Adipose tissue (tissue), 3 donors: ENCODE data around the gene PDXDC1. TPM values are rescaled to one million over a fixed set of nuclear protein-coding genes. Genes with fewer than 3 reads are reported as not detected.
"Not testable (repeated sequence)": the region's sequence is repeated elsewhere in the genome, so short reads cannot be mapped to it uniquely, and the experiment has no call there.

Experiments used
- H3K27ac ChIP-seq: one replicate; pipeline ENCODE4 v1.5.1; 2013; ENCODE audit warnings: low read depth, low read length
- WGBS, 3 donors: extraction: QIAGEN DNeasy Blood & Tissue Kit; methylation state at CpG; one replicate each; pipeline ENCODE4 v1.1.7; 2013; 5-methylcytosine and 5-hydroxymethylcytosine counted together
- polyA plus RNA-seq, 3 donors: library from polyadenylated mRNA; stranded (reverse); fragments of 200-250 nt; gene quantifications; one replicate each; pipeline ENCODE4 v1.2.3, GENCODE V29; 2013
- donor health status: healthy with polysubstance abuse.
- donor health status: Bipolar disorder and iron deficiency.
- donor health status: healthy.

The PDXDC1 gene
- polyA plus RNA-seq, 3 donors, result 35.5 to 55.9 (median 38.4) TPM

- WGBS, 3 donors, result 82 to 94% (median 84%) methylated on average over 10 to 15 of the region's 15 CpGs
- H3K27ac ChIP-seq, result no peak overlapping the region
Measured at GRCh38 chr16:15141586-15141985, 166.8 kb downstream of the PDXDC1 start.

GRCh38 chr16:15142107-15142890, 167.5 kb downstream of the PDXDC1 start:
- WGBS, 3 donors, result 68 to 82% (median 72%) methylated on average over 14 to 20 of the region's 27 CpGs
- H3K27ac ChIP-seq, result not testable (repeated sequence)

- WGBS, 3 donors, result 65 to 74% (median 72%) methylated on average over 11 to 19 of the region's 26 CpGs
- H3K27ac ChIP-seq, result not testable (repeated sequence)
Measured at GRCh38 chr16:15142891-15143600, 168.2 kb downstream of the PDXDC1 start.

GRCh38 chr16:15143601-15144091, 168.8 kb downstream of the PDXDC1 start:
- WGBS, 3 donors, result 34 to 76% (median 36%) methylated on average over 20 to 26 of the region's 26 CpGs

GRCh38 chr16:15144092-15144631, 169.3 kb downstream of the PDXDC1 start:
- H3K27ac ChIP-seq, result not testable (repeated sequence)
- 9 to 42% (median 16%) methylated on average over 18 to 22 of the region's 22 CpGs for WGBS, 3 donors

More at GRCh38 chr16:15143601-15144091, 168.8 kb downstream of the PDXDC1 start:
- H3K27ac ChIP-seq, result not testable (repeated sequence)

- WGBS, 3 donors, result 59 to 66% (median 64%) methylated on average over 11 to 20 of the region's 20 CpGs
- H3K27ac ChIP-seq, result not testable (repeated sequence)
Measured at GRCh38 chr16:15144781-15145417, 170.1 kb downstream of the PDXDC1 start.

GRCh38 chr16:15145418-15146263, 170.8 kb downstream of the PDXDC1 start:
- not testable (repeated sequence) for H3K27ac ChIP-seq
- WGBS, 3 donors, result 74 to 90% (median 79%) methylated on average over 31 to 35 of the region's 35 CpGs

- WGBS, 3 donors, result 94 to 96% (median 96%) methylated on average over 22 to 23 of the region's 23 CpGs
Measured at GRCh38 chr16:15146264-15146662, 171.4 kb downstream of the PDXDC1 start.

GRCh38 chr16:15148831-15149230, 174.0 kb downstream of the PDXDC1 start:
- WGBS, 3 donors, result 82 to 90% (median 84%) methylated on average over 19 of the region's 19 CpGs
- H3K27ac ChIP-seq, result not testable (repeated sequence)

More at GRCh38 chr16:15146264-15146662, 171.4 kb downstream of the PDXDC1 start:
- H3K27ac ChIP-seq, result not testable (repeated sequence)

GRCh38 chr16:15149260-15149659, 174.4 kb downstream of the PDXDC1 start:
- WGBS, 3 donors, result 78 to 90% (median 89%) methylated on average over 11 to 12 of the region's 12 CpGs
- H3K27ac ChIP-seq, result not testable (repeated sequence)

- not testable (repeated sequence) for H3K27ac ChIP-seq
- WGBS, 3 donors, result 0 to 1% (median 0%) methylated on average over 9 to 14 of the region's 48 CpGs
Measured at GRCh38 chr16:15154005-15154404, 179.2 kb downstream of the PDXDC1 start.

- H3K27ac ChIP-seq, result not testable (repeated sequence)
- WGBS, 3 donors, result 0 to 1% (median 1%) methylated on average over 34 to 69 of the region's 80 CpGs
Measured at GRCh38 chr16:15154650-15155562, 180.1 kb downstream of the PDXDC1 start.

- H3K27ac ChIP-seq, result not testable (repeated sequence)
- WGBS, 3 donors, result 60 to 94% (median 94%) methylated on average over 5 to 6 of the region's 8 CpGs
Measured at GRCh38 chr16:15157644-15158043, 182.8 kb downstream of the PDXDC1 start.

GRCh38 chr16:15159671-15160070, 184.8 kb downstream of the PDXDC1 start:
- H3K27ac ChIP-seq, result not testable (repeated sequence)
- 90 to 95% (median 93%) methylated on average over 4 to 5 of the region's 5 CpGs for WGBS, 3 donors

GRCh38 chr16:15160571-15160970, 185.7 kb downstream of the PDXDC1 start:
- WGBS, 3 donors, result 95 to 100% (median 98%) methylated on average over 6 to 8 of the region's 10 CpGs

GRCh38 chr16:15163055-15163454, 188.2 kb downstream of the PDXDC1 start:
- H3K27ac ChIP-seq, result not testable (repeated sequence)
- 81 to 88% (median 82%) methylated on average over 1 of the region's 1 CpG for WGBS, 3 donors

More at GRCh38 chr16:15160571-15160970, 185.7 kb downstream of the PDXDC1 start:
- not testable (repeated sequence) for H3K27ac ChIP-seq

GRCh38 chr16:15166177-15166576, 191.4 kb downstream of the PDXDC1 start:
- H3K27ac ChIP-seq, result not testable (repeated sequence)
